Measurements from ENCODE around the gene UGT1A7. TPM values are rescaled to one million over a fixed set of nuclear protein-coding genes. Genes with fewer than 3 reads are reported as not detected.

UGT1A7 gene
- total RNA-seq, 1 donor from 2014 or later, result 0.12 TPM

GRCh38 chr2:233803994-233804393, 122.3 kb downstream of the UGT1A7 start:
- Mint-ChIP-seq H3K4me3 (ENCODE audit: unreplicated experiment) (no peak overlapping the region), H3K36me3 (ENCODE audit: low read depth) (peaks cover 2% of the 10 kb centered on the region), H3K4me1 (ENCODE audit: low read depth) (peaks cover 4% of the 10 kb centered on the region), H3K27ac (ENCODE audit: unreplicated experiment) (no peak overlapping the region), H3K9me3 (ENCODE audit: low read depth) (peaks cover 5% of the 10 kb centered on the region), H3K27me3 (ENCODE audit: low read depth) (peaks cover 26% of the 10 kb centered on the region)
- DNase-seq (ENCODE audit: low spot score), result no peak
- TF ChIP-seq CTCF (IDR thresholded peaks at IDR 0.05), result no peak

DNA sequence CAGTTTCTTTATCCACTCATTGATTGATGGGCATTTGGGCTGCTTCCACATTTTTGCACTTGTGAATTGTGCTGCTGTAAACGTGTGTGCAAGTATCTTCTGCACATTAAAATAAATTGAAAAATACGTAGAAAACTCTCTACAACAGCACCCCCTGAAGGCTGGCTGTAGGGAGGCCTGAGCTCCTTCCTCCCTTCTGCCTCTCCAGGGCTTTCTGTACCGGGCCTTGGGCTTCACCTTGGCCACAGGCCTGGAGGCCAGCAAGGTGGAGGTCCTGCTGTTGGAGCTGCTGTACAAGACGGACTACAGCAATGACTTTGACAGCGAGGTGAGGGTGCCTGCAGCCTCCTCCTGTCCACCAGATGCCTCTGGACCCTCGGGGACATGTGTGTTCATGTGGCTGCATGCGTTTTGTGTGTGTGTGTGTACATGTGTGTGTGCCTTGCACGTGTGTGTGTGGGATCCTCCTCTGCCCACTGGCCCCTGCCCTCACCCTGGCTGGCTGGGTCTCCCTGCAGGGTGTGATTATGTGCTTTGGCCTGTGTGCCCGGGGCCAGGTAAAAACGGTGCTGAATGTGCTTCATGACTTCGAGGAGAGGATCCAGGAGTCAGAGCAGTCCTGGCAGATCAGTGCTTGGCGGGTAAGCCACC, 125.6 kb downstream of the UGT1A7 start:
- no peak overlapping the region for H3K4me3 Mint-ChIP-seq (ENCODE audit: unreplicated experiment)
- DNase-seq (ENCODE audit: low spot score), result peak; percentile 75
- H3K27me3 Mint-ChIP-seq (ENCODE audit: low read depth), result peaks cover 32% of the 10 kb centered on the region
- H3K9me3 Mint-ChIP-seq (ENCODE audit: low read depth), result no peaks in the 10 kb centered on the region
- H3K27ac Mint-ChIP-seq (ENCODE audit: unreplicated experiment), result no peak overlapping the region
- H3K36me3 Mint-ChIP-seq (ENCODE audit: low read depth), result no peaks in the 10 kb centered on the region
- H3K4me1 Mint-ChIP-seq (ENCODE audit: low read depth), result no peaks in the 10 kb centered on the region
- no peak for TF ChIP-seq CTCF (IDR thresholded peaks at IDR 0.05)

DNA sequence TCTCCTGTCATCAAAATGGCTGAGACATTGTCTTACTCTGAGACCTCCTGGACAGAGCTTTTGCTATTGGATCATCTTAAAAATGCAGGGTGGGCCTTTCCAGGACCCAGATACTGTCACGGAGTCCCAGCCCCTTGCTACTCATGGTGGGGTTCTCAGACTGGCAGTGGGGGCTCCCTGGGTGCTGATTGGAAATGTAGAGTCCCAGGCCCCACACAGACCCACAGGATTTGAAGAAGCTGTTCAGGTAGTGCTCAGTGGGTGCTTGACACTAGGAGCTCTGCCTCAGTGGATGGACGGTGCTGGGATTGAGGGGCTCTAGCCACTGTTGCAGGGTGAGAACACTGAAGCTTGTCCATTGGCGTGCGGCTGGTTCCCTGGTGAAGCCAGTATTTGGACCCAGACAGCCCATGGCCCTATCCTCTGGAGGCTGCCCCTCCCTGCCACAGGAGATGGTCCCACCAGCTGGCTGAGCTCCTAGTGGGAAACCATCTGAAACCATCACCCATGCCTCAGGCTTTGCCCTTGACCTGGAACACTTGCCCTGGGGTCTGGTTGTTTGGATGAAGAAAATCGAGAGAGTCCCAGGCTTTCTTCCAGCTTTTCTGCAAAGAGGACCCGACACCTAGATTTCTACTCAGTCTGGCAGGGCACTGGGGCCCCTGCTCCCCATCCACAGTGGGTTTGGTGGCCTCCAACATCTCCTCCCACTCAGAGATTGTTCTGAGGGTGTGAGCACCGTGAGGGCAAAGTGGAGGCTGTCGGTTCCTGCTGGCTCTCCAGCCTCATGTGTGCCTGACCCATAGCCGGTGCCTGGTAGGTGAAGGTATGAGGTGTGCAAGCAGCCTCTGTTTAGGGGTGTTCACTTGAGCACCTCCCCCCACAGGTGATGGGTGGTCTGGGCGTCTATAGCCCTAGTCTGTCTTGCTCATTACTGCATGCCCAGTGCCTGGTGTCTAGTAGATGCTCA, 126.5 kb downstream of the UGT1A7 start:
- peaks cover 2% of the 10 kb centered on the region for H3K4me1 Mint-ChIP-seq (ENCODE audit: low read depth)
- H3K27me3 Mint-ChIP-seq (ENCODE audit: low read depth), result peaks cover 26% of the 10 kb centered on the region
- DNase-seq (ENCODE audit: low spot score), result no peak

DNA sequence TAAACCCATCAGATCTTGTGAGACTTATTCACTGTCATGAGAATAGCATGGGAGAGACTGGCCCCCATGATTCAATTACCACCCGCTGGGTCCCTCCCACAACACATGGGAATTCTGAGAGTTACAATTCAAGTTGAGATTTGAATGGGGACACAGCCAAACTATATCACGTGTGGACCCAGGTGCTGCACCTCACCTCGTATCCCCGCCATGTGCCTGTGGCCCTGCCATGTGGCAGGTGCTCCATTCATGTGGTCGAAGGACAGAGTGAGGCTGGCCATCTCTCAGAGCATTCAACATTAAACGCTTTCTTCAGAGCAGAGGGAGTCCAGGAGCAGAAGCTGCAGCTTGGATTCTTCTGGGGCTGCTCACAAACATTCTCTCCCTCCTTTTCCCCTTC, 128.7 kb downstream of the UGT1A7 start:
- H3K36me3 Mint-ChIP-seq (ENCODE audit: low read depth), result no peaks in the 10 kb centered on the region
- H3K4me3 Mint-ChIP-seq (ENCODE audit: unreplicated experiment), result no peak overlapping the region
- H3K9me3 Mint-ChIP-seq (ENCODE audit: low read depth), result no peaks in the 10 kb centered on the region
- peaks cover 15% of the 10 kb centered on the region for H3K27me3 Mint-ChIP-seq (ENCODE audit: low read depth)
- DNase-seq (ENCODE audit: low spot score), result no peak
- no peak overlapping the region for H3K27ac Mint-ChIP-seq (ENCODE audit: unreplicated experiment)
- H3K4me1 Mint-ChIP-seq (ENCODE audit: low read depth), result peaks cover 2% of the 10 kb centered on the region
- no peak for TF ChIP-seq CTCF (IDR thresholded peaks at IDR 0.05)

More for the DNA sequence above, 126.5 kb downstream of the UGT1A7 start:
- Mint-ChIP-seq H3K36me3 (ENCODE audit: low read depth) (no peaks in the 10 kb centered on the region), H3K4me3 (ENCODE audit: unreplicated experiment) (no peak overlapping the region), H3K9me3 (ENCODE audit: low read depth) (no peaks in the 10 kb centered on the region), H3K27ac (ENCODE audit: unreplicated experiment) (no peak overlapping the region)
- TF ChIP-seq CTCF (IDR thresholded peaks at IDR 0.05), result no peak

- H3K36me3 Mint-ChIP-seq (ENCODE audit: low read depth), result no peaks in the 10 kb centered on the region
- no peak overlapping the region for H3K27ac Mint-ChIP-seq (ENCODE audit: unreplicated experiment)
- H3K4me1 Mint-ChIP-seq (ENCODE audit: low read depth), result peaks cover 8% of the 10 kb centered on the region
Observed at GRCh38 chr2:233811087-233811486, 129.4 kb downstream of the UGT1A7 start.

More at GRCh38 chr2:233811087-233811486, 129.4 kb downstream of the UGT1A7 start:
- H3K27me3 Mint-ChIP-seq (ENCODE audit: low read depth), result peaks cover 12% of the 10 kb centered on the region
- no peaks in the 10 kb centered on the region for H3K9me3 Mint-ChIP-seq (ENCODE audit: low read depth)
- DNase-seq (ENCODE audit: low spot score), result peak; percentile 52
- no peak overlapping the region for H3K4me3 Mint-ChIP-seq (ENCODE audit: unreplicated experiment)
- no peak for TF ChIP-seq CTCF (IDR thresholded peaks at IDR 0.05)
